ENCODE data around the gene MS4A6A.

DNA sequence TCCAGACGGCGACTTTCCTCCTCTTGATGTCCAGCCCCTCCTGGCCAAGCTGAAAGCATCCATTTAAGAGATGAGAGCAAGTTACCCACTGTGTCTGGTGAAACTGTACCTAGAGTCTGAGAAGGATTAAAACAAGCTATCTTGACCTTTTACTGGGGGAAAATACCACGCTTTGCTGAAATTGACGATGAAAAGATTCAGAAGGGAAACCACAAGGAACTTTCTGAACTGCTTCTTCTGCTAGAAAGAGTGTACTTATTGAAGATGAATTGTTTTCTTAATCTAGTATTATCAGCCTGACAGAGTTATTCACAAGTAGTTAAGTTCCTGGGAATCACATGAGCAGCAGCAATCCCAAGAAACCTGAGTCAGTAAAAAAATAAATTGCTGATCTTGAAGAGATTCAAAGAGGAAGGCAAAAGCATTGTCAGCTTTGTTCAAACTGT lies 13.1 kb upstream of the MS4A6A start:
- TF ChIP-seq, protein P1, sequence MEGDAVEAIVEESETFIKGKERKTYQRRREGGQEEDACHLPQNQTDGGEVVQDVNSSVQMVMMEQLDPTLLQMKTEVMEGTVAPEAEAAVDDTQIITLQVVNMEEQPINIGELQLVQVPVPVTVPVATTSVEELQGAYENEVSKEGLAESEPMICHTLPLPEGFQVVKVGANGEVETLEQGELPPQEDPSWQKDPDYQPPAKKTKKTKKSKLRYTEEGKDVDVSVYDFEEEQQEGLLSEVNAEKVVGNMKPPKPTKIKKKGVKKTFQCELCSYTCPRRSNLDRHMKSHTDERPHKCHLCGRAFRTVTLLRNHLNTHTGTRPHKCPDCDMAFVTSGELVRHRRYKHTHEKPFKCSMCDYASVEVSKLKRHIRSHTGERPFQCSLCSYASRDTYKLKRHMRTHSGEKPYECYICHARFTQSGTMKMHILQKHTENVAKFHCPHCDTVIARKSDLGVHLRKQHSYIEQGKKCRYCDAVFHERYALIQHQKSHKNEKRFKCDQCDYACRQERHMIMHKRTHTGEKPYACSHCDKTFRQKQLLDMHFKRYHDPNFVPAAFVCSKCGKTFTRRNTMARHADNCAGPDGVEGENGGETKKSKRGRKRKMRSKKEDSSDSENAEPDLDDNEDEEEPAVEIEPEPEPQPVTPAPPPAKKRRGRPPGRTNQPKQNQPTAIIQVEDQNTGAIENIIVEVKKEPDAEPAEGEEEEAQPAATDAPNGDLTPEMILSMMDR (IDR thresholded peaks at IDR 0.05), result no peak
- no peak for TF ChIP-seq POLR2A (IDR thresholded peaks at IDR 0.05)
